ENCODE results near the gene ECHS1. TPM values are rescaled to one million over a fixed set of nuclear protein-coding genes. Genes with fewer than 3 reads are reported as not detected.
"Not testable (repeated sequence)": the region's sequence is repeated elsewhere in the genome, so short reads cannot be mapped to it uniquely, and the experiment has no call there.

The ECHS1 gene
- 224 TPM for total RNA-seq
- long read RNA-seq, transcript ECHS1-201 (8 exons, 1,617 nt): major isoform, 320 of 339 reads
- long read RNA-seq, partial matches to known transcripts: 13 of 339 reads
- long read RNA-seq, other reads (novel, unspliced or antisense): 6 of 339 reads

GRCh38 chr10:133373174-133374090, at the start of gene ECHS1:
ECHS1 (minus strand) TSS chr10:133373354; CDS start chr10:133373333, 21 bp downstream.
- intact Hi-C loops (cut with DNase I): no loop called here
- DNase-seq (ENCODE audit: missing footprints): peak; percentile 99
- ATAC-seq: peak; percentile 99

GRCh38 chr10:133422223-133422806, 49.2 kb upstream of the ECHS1 start:
- no peak for ATAC-seq
- intact Hi-C loops (cut with DNase I): no loop called here
- DNase-seq (ENCODE audit: missing footprints): peak; percentile 50

- ATAC-seq (no peak), DNase-seq (ENCODE audit: missing footprints) (peak; percentile 60)
- intact Hi-C loops (cut with DNase I): no loop called here
Measured at GRCh38 chr10:133421336-133422222, 48.4 kb upstream of the ECHS1 start.

- peak; percentile 65 for DNase-seq (ENCODE audit: missing footprints)
- no peak for ATAC-seq
- intact Hi-C loops (cut with DNase I): no loop called here
Measured at GRCh38 chr10:133420579-133420978, 47.4 kb upstream of the ECHS1 start.

- intact Hi-C loops (cut with DNase I): no loop called here
- ATAC-seq (no peak), DNase-seq (ENCODE audit: missing footprints) (peak; percentile 39)
Measured at GRCh38 chr10:133420028-133420427, 46.9 kb upstream of the ECHS1 start.

GRCh38 chr10:133419211-133419950, 46.2 kb upstream of the ECHS1 start:
- peak; percentile 41 for DNase-seq (ENCODE audit: missing footprints)
- no peak for ATAC-seq
- intact Hi-C loops (cut with DNase I): no loop called here

- DNase-seq (ENCODE audit: missing footprints) (peak; percentile 32), ATAC-seq (no peak)
- intact Hi-C loops (cut with DNase I): no loop called here
Measured at GRCh38 chr10:133418289-133418993, 45.3 kb upstream of the ECHS1 start.

GRCh38 chr10:133415752-133416151, 42.6 kb upstream of the ECHS1 start:
- intact Hi-C loops (cut with DNase I): no loop called here
- ATAC-seq: no peak
- DNase-seq (ENCODE audit: missing footprints): no peak

- DNase-seq (ENCODE audit: missing footprints); intact Hi-C loops (cut with DNase I); ATAC-seq: not testable (repeated sequence)
Measured at GRCh38 chr10:133414401-133414800, 41.2 kb upstream of the ECHS1 start.

GRCh38 chr10:133412381-133412711, 39.2 kb upstream of the ECHS1 start:
- intact Hi-C loops (cut with DNase I): no loop called here
- DNase-seq (ENCODE audit: missing footprints): no peak
- no peak for ATAC-seq

- DNase-seq (ENCODE audit: missing footprints) (no peak), ATAC-seq (no peak)
- intact Hi-C loops (cut with DNase I): no loop called here
Measured at GRCh38 chr10:133411523-133412380, 38.6 kb upstream of the ECHS1 start.

- DNase-seq (ENCODE audit: missing footprints): no peak
- intact Hi-C loops (cut with DNase I): no loop called here
- ATAC-seq: no peak
Measured at GRCh38 chr10:133405844-133406527, 32.8 kb upstream of the ECHS1 start.

GRCh38 chr10:133405272-133405671, 32.1 kb upstream of the ECHS1 start:
- ATAC-seq (no peak), DNase-seq (ENCODE audit: missing footprints) (no peak)
- intact Hi-C loops (cut with DNase I): no loop called here

GRCh38 chr10:133403784-133404183, 30.6 kb upstream of the ECHS1 start:
- no peak for DNase-seq (ENCODE audit: missing footprints)
- intact Hi-C loops (cut with DNase I): no loop called here
- no peak for ATAC-seq

- intact Hi-C loops (cut with DNase I): no loop called here
- ATAC-seq (no peak), DNase-seq (ENCODE audit: missing footprints) (peak; percentile 14)
Measured at GRCh38 chr10:133403359-133403758, 30.2 kb upstream of the ECHS1 start.

GRCh38 chr10:133401981-133402725, 29.0 kb upstream of the ECHS1 start:
- DNase-seq (ENCODE audit: missing footprints) (peak; percentile 55), ATAC-seq (peak; percentile 20)
- intact Hi-C loops (cut with DNase I): no loop called here

All from Right ventricle myocardium inferior (tissue), 1 donor.